Mammary epithelial cell (primary cell): ENCODE results near the gene PCCB.

Experiments
- EZH2 ChIP-seq: IDR thresholded peaks from 2 replicates; pipeline ENCODE4 v1.6.1; 2012; ENCODE audit warnings: low read length, inconsistent platforms, borderline replicate concordance
- TF ChIP-seq, protein P1 (sequence below), 2 donors: IDR thresholded peaks in 1 of 2; conservative IDR thresholded peaks in 1 of 2; 2 replicates each; pipeline ENCODE4 v1.5.1; 2011 to 2012; ENCODE audit warnings: inconsistent platforms in 2 of 2, low read length in 2 of 2, mild to moderate bottlenecking in 2 of 2, control low read depth in 1 of 2, low read depth in 1 of 2; ENCODE audit not compliant: insufficient read depth in 1 of 2; ENCODE audit errors: extremely low read depth in 1 of 2

DNA sequence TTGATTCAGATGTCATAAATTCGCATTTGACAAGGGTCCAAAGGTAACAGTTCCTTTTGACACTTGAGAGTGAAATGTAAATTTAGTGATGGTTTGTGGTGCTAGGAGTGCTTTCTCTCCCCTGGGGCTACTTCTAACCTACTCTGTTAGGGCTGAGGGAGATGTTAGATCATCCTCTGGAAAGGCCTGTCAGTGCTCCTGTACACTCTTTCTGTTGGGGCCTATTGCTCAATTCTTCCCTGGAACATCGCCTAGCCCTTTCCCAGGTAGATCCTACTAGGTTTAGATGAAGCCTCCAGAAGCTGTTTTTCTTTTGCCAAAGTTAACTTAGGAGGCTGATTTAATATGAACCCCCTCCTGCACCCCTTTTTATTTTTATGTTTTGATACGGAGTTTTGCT, 1.4 kb downstream of the PCCB start:
- TF ChIP-seq, protein P1, sequence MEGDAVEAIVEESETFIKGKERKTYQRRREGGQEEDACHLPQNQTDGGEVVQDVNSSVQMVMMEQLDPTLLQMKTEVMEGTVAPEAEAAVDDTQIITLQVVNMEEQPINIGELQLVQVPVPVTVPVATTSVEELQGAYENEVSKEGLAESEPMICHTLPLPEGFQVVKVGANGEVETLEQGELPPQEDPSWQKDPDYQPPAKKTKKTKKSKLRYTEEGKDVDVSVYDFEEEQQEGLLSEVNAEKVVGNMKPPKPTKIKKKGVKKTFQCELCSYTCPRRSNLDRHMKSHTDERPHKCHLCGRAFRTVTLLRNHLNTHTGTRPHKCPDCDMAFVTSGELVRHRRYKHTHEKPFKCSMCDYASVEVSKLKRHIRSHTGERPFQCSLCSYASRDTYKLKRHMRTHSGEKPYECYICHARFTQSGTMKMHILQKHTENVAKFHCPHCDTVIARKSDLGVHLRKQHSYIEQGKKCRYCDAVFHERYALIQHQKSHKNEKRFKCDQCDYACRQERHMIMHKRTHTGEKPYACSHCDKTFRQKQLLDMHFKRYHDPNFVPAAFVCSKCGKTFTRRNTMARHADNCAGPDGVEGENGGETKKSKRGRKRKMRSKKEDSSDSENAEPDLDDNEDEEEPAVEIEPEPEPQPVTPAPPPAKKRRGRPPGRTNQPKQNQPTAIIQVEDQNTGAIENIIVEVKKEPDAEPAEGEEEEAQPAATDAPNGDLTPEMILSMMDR (conservative IDR thresholded peaks at IDR 0.05 in 1 of 2, IDR thresholded peaks at IDR 0.05 in 1 of 2; ENCODE audit: extremely low read depth in 1 of 2, insufficient read depth in 1 of 2, low read depth in 1 of 2, low read length in 2 of 2), result no peak
- no peak for TF ChIP-seq EZH2
